ENCODE measurements around the gene PMCH. TPM values are rescaled to one million over a fixed set of nuclear protein-coding genes. Genes with fewer than 3 reads are reported as not detected.

Gene PMCH
- total RNA-seq, 1 experiment from 2014 or later: not detected

Other genes starting within 250 kb of the PMCH start
- gene WASHC3, start 135.8 kb downstream of the PMCH start, total RNA-seq (2014; rRNA removed; shearing (Covaris generic)): 32.1 and 43.1 TPM in 2 replicates
- gene NUP37, start 77.7 kb downstream of the PMCH start, total RNA-seq (2014; rRNA removed; shearing (Covaris generic)): 135 and 146 TPM in 2 replicates
- 43.3 and 66.3 TPM in 2 replicates for gene PARPBP, start 77.7 kb downstream of the PMCH start, total RNA-seq (2014; rRNA removed; shearing (Covaris generic))